NT2/D1 (cell line): ENCODE measurements around the gene TASOR2.

Source experiments
- SUZ12 ChIP-seq: IDR thresholded peaks from 2 replicates; pipeline ENCODE4 v1.6.1; 2011; ENCODE audit not compliant: insufficient read length, insufficient read depth; ENCODE audit errors: extremely low read depth
- YY1 ChIP-seq: IDR thresholded peaks from 2 replicates; pipeline ENCODE4 v1.6.1; 2011; ENCODE audit not compliant: insufficient read length, insufficient read depth
- ZNF274 ChIP-seq: IDR thresholded peaks from 2 replicates; pipeline ENCODE4 v1.6.1; 2011; ENCODE audit warnings: mild to moderate bottlenecking, low read depth, low read length

DNA sequence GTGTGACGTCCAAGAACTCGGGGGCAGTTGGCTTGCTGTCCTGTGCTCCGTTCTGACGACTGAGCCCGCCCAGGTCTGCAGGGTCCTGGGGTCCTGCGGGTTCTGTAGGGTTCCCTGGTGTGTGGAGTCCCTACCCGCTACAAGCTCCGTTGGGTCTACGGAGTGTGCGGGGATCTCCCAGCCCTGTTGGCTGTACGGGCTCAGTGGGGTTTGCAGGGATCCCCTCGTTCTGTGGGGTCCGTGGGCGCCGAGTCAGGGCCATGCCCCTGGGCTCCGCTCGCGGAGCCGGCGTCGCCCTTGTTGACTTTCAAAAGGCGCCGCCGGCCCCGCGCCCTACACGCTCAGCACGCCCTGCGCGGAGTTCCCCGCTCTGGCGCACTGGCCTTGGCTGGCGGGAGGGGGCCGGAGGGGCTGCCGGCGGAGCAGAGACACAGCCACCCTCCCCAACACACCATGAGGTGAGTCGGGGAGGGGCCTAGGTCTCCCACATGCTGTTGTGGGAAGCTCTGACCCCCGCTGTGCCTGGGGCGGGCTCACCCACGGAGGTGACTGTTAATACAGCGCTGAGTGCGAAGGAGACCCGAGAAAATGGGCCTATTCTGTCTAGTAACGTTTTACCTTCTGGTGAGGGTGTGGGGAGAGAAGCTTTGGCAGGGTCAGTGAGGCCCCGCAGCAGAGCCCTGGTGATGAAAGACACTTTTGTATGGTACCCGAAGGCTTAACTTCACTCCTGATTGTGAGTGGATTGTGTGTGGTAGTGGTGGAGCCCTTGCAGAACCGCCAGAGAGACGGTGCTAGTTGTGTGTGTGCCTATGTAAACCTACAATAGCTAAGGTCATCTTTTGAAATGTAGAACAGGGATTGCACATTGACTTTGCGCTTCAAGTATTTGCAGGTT lies 8.1 kb downstream of the TASOR2 start:
- TF ChIP-seq YY1: no peak
- TF ChIP-seq ZNF274: no peak
- no peak for TF ChIP-seq SUZ12
